Central memory CD4-positive, alpha-beta T cell (primary cell): ENCODE measurements around the gene DEAF1.

Experiments used
- DNase-seq: peaks from one replicate; pipeline ENCODE4 v3.0.0; 2022

The DEAF1 gene

DNA sequence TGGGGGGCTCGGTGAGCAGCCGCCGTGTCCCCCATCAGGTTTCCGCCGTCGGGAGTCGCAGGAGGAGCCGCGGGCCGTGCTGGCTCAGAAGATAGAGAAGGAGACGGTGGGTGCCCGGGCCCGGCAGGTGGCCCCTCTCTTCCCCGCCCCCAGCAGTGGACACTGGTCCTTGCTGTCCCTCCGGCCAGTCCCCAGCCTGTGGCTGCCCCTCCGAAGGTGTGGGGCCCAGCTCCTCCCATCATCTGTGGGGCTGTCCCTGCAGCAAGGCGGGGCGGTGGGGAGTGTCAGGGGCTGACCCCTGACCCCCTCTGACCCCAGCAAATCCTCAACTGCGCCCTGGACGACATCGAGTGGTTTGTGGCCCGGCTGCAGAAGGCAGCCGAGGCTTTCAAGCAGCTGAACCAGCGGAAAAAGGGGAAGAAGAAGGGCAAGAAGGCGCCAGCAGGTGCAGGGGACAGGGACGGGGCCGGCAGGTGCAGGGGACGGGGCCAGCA lies 26.3 kb upstream of the DEAF1 start:
- DNase-seq, result no peak

GRCh38 chr11:720642-721246 lies 25.7 kb upstream of the DEAF1 start:
- no peak for DNase-seq

DNA sequence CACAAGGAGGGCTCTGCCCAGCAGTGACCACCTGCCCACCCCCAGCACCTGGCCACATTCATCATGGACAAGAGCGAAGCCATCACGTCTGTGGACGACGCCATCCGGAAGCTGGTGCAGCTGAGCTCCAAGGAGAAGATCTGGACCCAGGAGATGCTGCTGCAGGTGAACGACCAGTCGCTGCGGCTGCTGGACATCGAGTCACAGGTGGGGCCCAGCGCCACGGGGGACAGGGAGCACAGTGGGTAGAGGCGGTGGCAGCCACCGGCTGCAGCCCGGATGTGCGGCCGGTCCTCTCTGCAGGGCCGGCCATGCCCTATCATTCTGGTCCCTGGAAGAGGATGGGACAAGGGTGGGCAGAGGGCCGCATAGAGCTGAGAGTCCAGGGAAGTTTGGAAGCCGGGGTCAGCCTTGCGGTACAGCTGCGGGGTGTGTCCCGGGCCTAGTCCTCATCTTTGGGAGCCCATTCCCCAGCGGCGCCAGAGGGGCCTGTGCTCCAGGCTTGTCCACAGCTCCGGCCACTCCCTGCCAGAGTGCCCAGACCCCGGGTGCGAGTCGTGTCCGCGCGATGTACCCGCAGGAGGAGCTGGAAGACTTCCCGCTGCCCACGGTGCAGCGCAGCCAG lies 25.1 kb upstream of the DEAF1 start:
- no peak for DNase-seq

GRCh38 chr11:719214-720016 lies 24.4 kb upstream of the DEAF1 start:
- DNase-seq, result no peak

DNA sequence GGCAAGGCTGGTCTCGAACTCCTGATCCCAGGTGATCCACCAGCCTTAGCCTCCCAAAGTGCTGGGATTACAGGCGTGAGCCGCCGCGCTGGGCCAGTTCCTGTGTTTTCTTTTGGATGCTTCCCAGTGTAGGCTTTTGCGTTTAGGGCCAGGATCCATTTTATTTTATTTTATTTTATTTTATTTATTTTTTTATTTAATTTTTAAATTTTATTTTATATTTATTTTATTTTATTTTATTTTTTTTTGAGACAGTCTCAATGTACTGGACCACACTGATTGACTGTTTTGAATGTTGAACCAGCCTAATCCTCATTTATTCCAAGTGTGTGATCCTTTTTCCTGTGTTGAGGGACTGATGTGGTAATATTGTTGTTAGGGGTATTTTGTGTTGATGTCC lies 19.4 kb upstream of the DEAF1 start:
- no peak for DNase-seq

GRCh38 chr11:709109-709997 lies 14.3 kb upstream of the DEAF1 start:
- no peak for DNase-seq

GRCh38 chr11:708511-708910 lies 13.5 kb upstream of the DEAF1 start:
- DNase-seq, result no peak

- DNase-seq, result no peak
These were observed 12.9 kb upstream of the DEAF1 start for GRCh38 chr11:707817-708420.

DNA sequence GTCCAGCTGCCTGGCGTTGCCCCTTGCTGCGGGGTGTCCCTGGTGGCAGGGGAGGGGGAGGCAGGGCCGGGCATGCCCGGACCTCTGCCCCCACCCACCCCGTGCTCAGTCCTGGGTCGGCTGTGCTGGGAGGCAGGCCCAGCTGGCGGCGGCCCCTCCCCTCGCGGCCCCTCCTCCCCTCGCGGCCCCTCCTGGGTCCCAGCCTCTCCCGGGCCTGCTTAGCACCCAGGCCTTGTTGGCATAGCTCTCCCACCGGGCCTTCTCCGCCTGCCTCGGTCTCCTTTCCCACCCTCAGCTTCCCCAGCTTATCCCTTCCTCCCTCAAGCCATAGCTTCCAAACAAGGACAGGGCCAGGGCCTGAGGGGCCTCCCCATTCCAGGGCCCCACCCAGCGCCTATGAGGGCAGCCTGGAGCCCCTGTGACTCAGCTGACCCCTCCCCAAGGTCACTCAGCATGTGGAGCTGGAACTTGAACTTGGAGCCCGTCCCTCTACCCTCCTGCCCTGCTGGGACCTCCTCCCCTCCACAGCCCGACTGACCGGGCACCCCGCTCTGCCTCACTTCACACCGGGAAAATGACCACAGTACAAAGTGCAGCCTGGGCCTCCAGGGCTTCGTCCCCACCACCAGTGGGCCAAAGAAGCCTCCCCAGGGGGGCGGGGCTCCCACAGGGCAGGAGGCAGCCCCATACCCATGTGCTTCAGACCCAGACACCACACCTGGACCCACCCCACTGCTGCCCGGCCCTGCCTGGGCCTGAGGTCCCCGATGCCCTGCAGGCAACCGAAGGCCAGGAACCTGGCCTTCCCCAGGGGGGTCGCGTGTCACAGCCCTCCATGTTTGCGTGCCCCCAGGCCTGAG lies 12.2 kb upstream of the DEAF1 start:
- DNase-seq, result no peak

DNA sequence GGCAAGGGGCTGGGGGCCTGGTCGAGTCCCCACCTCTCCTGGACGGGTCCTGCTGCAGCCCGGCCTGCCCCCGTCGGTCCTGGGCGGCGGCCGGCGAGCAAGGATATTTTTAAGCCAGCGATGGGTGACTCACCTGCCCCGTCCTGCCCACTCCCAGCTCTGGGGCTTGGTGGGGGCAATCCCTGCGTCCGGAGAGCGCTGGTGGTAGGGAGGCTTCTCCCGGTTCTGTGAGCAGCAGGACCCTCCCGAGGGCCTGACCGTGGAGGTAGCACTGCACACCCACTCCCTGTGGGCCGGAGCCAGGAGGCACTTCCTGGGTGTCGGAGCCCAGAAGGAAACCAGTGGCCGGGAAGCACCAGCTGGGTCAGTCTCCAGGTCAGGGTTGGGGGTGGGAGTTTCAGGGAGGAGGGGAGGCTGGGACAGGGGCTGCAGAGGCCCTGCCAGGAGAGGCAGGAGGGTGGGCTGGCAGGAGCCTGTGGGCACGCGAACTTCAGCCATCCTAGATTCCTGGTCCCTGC lies 11.5 kb upstream of the DEAF1 start:
- no peak for DNase-seq

DNA sequence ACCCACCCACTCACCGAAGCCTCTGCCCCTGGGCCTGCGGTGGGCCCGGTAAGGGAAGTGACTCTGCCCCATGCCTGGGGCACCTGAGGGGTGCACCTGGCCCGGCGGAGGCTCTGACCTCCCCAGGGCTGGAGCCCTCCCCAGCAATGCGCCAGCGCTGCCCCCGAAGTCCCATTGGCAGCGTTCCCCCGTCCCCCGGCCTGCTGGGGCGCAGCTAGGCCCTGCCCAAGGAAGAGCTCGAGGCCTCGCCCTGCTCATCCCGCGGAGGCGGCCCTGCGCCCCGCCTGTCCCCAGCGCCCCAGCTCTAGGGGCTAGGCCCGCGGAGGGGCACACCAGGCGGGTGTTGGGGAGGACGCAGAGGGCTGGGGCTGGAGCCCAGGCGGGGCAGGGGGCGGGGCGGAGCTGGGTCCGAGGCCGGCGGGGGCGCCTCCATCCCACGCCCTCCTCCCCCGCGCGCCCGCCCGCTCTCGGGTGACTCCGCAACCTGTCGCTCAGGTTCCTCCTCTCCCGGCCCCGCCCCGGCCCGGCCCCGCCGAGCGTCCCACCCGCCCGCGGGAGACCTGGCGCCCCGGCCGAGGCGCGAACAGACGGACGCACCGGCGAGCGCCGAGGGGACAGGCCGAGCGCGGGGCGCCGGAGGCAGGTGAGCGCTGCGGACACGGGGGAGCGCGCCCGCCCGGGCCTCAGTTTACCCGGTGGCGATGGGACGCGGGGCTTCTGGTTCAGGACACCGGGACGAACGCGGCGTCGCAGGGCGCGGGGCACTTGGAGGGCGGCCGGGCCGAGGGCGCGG lies 10.8 kb upstream of the DEAF1 start, which contains the start of gene EPS8L2:
EPS8L2 (plus strand) TSS at position 586 of the 793 bp plus-strand sequence. CDS start 3,177 bp downstream, outside the sequence.
- no peak for DNase-seq

DNA sequence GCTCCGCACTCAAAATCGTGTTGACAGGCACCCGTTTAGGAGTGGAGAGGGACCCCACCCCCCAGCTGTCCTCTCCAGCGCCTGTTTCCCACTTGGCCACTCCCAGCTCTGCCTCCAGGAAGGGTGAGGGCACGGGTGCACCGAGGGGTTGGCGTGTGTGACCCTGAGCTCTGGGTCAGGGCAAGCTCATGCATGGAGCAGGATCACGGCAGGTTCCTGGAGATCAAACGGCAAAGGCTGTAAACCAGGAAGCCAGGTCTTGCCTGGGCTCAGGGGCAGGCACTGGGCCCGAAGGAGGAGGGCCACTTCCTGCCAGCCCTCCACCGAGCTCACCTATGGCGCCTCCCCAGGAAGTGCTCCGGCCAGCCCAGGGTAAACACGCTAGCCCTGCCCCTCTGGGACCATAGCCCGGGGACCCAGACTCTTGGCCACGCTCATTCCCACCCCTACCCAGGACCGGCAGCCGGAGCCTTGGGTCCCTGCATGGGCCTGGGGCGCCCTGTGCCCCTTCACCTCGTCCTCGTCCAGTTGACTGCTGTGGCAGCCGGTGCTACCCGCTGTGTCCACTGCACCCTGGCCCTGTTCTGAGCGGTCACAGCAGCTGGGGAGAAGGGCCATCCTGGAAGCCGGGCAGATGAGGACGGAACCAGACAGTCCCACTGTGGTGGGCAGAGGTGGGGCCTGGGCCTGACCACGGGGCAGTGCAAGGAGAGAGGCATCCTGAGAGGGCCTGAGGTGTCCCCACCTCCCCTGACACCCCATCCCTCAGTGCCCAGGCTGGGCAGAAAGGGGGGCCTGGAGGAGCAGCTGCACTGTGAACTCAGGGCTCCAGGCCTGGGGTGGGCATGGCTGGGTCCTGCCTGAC lies 10.0 kb upstream of the DEAF1 start:
- no peak for DNase-seq

DNA sequence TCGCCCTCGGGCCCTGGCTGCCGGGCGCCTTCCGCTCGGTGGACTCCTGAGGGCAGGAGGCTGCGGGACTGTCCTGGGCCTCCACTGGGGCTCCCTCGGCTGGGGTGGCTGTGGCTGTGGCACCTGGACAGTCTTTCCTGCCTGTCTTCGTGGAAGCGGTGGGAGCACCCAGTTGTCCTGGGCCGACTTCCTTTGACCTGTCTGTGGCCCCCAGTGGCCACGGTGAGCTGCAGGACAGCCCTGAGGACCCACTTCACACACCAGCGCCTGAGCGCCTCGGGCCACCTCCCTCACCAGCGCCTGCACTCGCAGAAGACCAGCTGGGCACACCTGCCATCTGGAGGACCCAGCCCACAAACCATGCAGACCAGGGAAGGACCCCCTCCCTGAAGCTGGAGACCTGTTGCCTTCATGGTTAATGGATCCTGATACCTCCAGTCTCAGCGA lies 9.2 kb upstream of the DEAF1 start:
- no peak for DNase-seq

DNA sequence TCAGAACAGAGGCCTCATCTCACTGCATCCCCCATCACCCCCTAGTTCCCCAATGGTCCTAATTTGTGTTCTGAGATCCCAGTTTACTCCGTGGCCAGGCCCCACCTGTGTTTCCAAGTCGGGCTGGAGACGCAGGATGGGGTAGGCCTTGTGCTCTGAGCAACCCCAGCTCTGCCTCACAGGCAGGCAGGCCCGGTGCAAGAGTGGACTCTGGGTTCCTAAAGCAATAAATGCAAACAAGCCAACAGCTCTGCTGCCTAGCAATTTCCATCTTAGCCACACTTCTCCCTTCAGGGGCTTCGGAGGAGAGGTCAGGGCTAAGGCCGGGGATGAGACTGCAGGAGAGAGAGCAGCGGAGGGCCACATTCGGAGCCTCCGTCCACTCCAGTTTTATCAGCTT lies 8.5 kb upstream of the DEAF1 start:
- no peak for DNase-seq

DNA sequence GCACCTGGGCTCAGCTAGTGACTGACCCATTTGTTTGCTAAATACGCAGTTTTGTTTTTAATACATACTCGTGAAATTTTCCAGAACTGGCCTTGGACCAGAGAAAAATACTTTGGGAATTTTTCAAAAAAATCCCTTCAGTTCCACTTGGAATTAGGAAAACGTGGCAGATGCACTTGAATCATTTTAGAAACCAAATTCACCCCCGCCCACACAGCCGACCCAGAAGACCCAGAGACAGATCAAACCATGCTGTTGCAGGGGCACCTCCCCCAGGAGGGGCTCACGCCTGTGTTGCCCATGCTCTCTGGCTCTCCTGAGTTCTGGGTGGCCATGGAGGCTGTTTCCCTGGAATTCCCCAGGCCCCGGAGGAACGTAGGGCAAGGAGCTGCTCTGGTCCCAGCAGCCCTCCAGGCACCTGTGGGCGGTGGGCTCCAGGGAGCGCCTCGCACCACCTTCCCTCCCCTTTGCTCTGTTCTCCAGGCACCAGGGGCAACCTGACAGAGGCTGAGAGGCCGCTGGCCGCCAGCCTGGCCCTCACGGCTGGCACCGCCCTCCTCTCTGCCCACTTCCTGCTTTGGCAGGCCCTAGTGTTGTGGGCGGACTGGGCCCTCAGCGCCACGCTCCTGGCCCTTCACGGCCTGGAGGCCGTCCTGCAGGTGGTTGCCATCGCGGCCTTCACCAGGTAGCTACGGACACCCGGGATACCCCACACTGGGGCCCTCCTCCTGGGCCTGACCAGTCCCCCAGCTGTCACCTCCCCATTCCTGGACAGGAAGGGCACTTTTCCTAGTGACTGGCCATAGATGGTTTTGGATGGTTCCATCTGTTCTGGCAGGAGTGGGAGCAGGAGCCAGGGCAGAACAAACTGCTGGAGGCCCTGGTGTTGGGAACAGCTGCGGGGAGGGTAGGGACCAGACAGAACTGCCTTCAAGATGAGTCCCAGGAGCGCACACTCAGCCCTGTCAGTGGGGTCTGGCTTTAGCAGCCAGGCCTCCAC lies 7.7 kb upstream of the DEAF1 start:
- no peak for DNase-seq

DNA sequence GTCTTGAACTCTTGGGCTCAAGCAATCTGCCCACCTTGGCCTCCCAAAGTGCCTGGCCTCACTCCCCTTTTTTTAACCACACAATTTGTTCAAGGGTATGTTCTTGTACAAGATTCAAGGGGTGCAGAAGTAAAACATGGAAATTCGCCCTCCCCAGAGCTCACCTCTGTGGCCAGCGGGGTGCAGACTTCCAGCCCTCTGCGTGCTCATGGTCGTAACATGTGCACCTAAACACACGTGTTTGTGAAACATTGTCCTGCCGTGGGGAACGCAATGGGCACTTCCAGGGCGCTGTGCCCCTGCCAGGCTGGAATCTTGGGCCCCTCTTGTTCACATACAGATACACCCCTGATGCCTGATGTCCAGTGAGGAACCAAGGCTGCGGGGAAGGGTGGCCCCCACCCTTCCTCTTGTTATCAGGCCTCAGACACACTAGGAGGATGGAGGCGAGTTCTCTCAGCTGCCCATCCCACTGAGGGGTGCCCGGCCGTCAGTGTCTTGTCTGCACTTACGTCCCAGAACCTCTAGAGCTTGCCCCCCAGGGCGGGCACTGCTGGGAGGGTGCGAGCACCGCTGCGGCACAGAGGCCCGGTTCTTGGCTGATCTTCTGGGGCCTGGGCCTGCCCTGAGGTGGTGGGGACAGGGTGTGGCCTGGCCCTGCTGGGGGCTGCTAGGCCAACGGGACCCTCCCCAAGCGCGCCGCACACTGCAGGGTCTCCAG lies 6.9 kb upstream of the DEAF1 start:
- DNase-seq, result no peak

DNA sequence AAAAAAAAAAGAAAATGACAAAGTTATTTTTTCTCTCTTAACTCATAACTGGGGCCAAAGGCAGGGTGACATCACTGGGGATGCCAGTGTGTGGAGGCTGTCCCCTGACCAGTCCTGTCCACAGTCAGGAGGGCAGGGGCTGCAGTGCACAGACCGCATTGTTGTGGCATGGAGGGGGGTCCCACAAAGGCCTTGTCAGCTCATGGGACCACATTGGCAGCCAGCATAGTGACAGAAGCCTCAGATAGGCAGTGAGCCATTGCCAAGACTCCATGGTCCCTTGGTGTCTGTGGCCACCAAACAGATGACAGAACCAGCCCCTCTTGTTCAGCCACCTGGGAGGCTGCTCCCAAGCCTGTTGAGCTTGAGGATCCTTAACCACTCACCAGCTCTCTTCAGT lies 4.7 kb upstream of the DEAF1 start:
- DNase-seq, result no peak
